Testis (tissue), 2 donors: Measurements from ENCODE around the gene ANTXR1.

ENCODE experiments used
- POLR2A ChIP-seq: fragments of 450-650 bp; IDR thresholded peaks from one replicate; pipeline ENCODE4 v1.6.1; 2017; ENCODE audit warnings: antibody characterized with exemption, mild to moderate bottlenecking, moderate library complexity
- TF ChIP-seq, protein P1 (sequence below), 3 experiments: fragments of 450-650 bp in 2 of 3; fragments of 200-600 bp in 1 of 3; sonication (generic) in 1 of 3; IDR thresholded peaks; one replicate each; pipeline ENCODE4 v1.5.1; 2016 to 2019; ENCODE audit warnings: antibody characterized with exemption in 3 of 3, mild to moderate bottlenecking in 2 of 3, moderate library complexity in 1 of 3

- TF ChIP-seq, protein P1, sequence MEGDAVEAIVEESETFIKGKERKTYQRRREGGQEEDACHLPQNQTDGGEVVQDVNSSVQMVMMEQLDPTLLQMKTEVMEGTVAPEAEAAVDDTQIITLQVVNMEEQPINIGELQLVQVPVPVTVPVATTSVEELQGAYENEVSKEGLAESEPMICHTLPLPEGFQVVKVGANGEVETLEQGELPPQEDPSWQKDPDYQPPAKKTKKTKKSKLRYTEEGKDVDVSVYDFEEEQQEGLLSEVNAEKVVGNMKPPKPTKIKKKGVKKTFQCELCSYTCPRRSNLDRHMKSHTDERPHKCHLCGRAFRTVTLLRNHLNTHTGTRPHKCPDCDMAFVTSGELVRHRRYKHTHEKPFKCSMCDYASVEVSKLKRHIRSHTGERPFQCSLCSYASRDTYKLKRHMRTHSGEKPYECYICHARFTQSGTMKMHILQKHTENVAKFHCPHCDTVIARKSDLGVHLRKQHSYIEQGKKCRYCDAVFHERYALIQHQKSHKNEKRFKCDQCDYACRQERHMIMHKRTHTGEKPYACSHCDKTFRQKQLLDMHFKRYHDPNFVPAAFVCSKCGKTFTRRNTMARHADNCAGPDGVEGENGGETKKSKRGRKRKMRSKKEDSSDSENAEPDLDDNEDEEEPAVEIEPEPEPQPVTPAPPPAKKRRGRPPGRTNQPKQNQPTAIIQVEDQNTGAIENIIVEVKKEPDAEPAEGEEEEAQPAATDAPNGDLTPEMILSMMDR (IDR thresholded peaks at IDR 0.05): no peak
- TF ChIP-seq POLR2A: no peak
Observed at GRCh38 chr2:69211686-69212085, 198.7 kb downstream of the ANTXR1 start.
